Mesenchymal stem cell (in vitro differentiated cells and primary cell): ENCODE measurements around the gene AMMECR1.

Experiments used
- DNase-seq: peaks from one replicate; pipeline ENCODE4 v3.0.0-alpha.2; 2013
- H2AFZ ChIP-seq: one replicate; pipeline ENCODE4 v1.6.1; 2013; ENCODE audit warnings: low read depth, mild to moderate bottlenecking, control low read depth, inconsistent platforms, low read length, moderate library complexity
- H2AK5ac ChIP-seq: 2 replicates; pipeline ENCODE4 v1.6.1; 2013; ENCODE audit warnings: low read length, moderate library complexity, mild to moderate bottlenecking, inconsistent platforms; ENCODE audit not compliant: severe bottlenecking
- H2BK120ac ChIP-seq: one replicate; pipeline ENCODE4 v1.6.1; 2013; ENCODE audit warnings: low read depth, mild to moderate bottlenecking, inconsistent platforms, low read length, moderate library complexity
- H2BK12ac ChIP-seq, 2 experiments: one replicate each; pipeline ENCODE4 v1.6.1; 2013; ENCODE audit warnings: inconsistent platforms in 2 of 2, low read length in 2 of 2, mild to moderate bottlenecking in 2 of 2, moderate library complexity in 2 of 2, control low read depth in 1 of 2
- H2BK15ac ChIP-seq: one replicate; pipeline ENCODE4 v1.6.1; 2013; ENCODE audit warnings: mild to moderate bottlenecking, low read depth, inconsistent platforms; ENCODE audit not compliant: poor library complexity, severe bottlenecking
- H2BK5ac ChIP-seq: 2 replicates; pipeline ENCODE4 v1.6.1; 2013; ENCODE audit warnings: low read depth, mild to moderate bottlenecking, low read length, control low read depth, inconsistent platforms; ENCODE audit not compliant: poor library complexity, severe bottlenecking
- H3K14ac ChIP-seq, 2 experiments: one replicate each; pipeline ENCODE4 v1.6.1; 2013; ENCODE audit warnings: inconsistent platforms in 2 of 2, low read length in 2 of 2, control low read depth in 1 of 2, mild to moderate bottlenecking in 1 of 2, moderate library complexity in 1 of 2
- H3K18ac ChIP-seq, 2 experiments: one replicate each; pipeline ENCODE4 v1.6.1; 2013; ENCODE audit warnings: inconsistent platforms in 2 of 2, low read length in 2 of 2, control low read depth in 1 of 2, low read depth in 1 of 2, mild to moderate bottlenecking in 1 of 2
- H3K23ac ChIP-seq, 2 experiments: one replicate each; pipeline ENCODE4 v1.6.1; 2013; ENCODE audit warnings: inconsistent platforms in 2 of 2, low read length in 2 of 2, mild to moderate bottlenecking in 2 of 2, moderate library complexity in 2 of 2, control low read depth in 1 of 2
- H3K27ac ChIP-seq: 2 replicates; pipeline ENCODE4 v1.5.1; 2013; ENCODE audit warnings: mild to moderate bottlenecking, moderate library complexity, low read length, control low read depth, inconsistent platforms; ENCODE audit not compliant: poor library complexity, severe bottlenecking
- H3K27me3 ChIP-seq, 2 experiments: 2 replicates each; pipeline versions ENCODE4 v1.6.1 to v1.7.0; 2013; ENCODE audit warnings: low read length in 2 of 2, mild to moderate bottlenecking in 2 of 2, moderate library complexity in 2 of 2, control low read depth in 1 of 2, inconsistent platforms in 1 of 2; ENCODE audit not compliant: control insufficient read depth in 1 of 2, insufficient read depth in 1 of 2
- H3K36me3 ChIP-seq, 2 experiments: 2 replicates each; pipeline versions ENCODE4 v1.6.1 to v1.7.0; 2013; ENCODE audit warnings: low read length in 2 of 2, control low read depth in 1 of 2, inconsistent platforms in 1 of 2, low read depth in 1 of 2, mild to moderate bottlenecking in 1 of 2; ENCODE audit not compliant: insufficient read depth in 2 of 2, control insufficient read depth in 1 of 2
- H3K4ac ChIP-seq, 2 experiments: one replicate each; pipeline ENCODE4 v1.6.1; 2013; ENCODE audit warnings: inconsistent platforms in 2 of 2, low read length in 2 of 2, mild to moderate bottlenecking in 2 of 2, moderate library complexity in 2 of 2, control low read depth in 1 of 2, low read depth in 1 of 2
- H3K4me1 ChIP-seq: 2 replicates; pipeline ENCODE4 v1.6.1; 2013; ENCODE audit warnings: low read depth, low read length, control low read depth; ENCODE audit not compliant: control insufficient read depth, insufficient read depth
- H3K4me2 ChIP-seq: 2 replicates; pipeline ENCODE4 v1.6.1; 2013; ENCODE audit warnings: low read length, mild to moderate bottlenecking, inconsistent platforms; ENCODE audit not compliant: poor library complexity, severe bottlenecking
- H3K4me3 ChIP-seq, 2 experiments: 2 replicates each; pipeline versions ENCODE4 v1.5.1 to v1.7.0; 2013; ENCODE audit warnings: low read length in 2 of 2, mild to moderate bottlenecking in 2 of 2, control low read depth in 1 of 2, low read depth in 1 of 2; ENCODE audit not compliant: insufficient read depth in 1 of 2
- H3K79me1 ChIP-seq: replicated peaks from 2 replicates; pipeline ENCODE4 v1.6.1; 2013; ENCODE audit warnings: mild to moderate bottlenecking, control low read depth, low read length, inconsistent platforms; ENCODE audit not compliant: poor library complexity, severe bottlenecking
- H3K9ac ChIP-seq: 2 replicates; pipeline ENCODE4 v1.7.0; 2013; ENCODE audit warnings: mild to moderate bottlenecking, low read length, moderate library complexity
- H3K9me3 ChIP-seq: 2 replicates; pipeline ENCODE4 v1.7.0; 2013; ENCODE audit warnings: mild to moderate bottlenecking, low read length; ENCODE audit not compliant: control insufficient read depth
- H4K8ac ChIP-seq: one replicate; pipeline ENCODE4 v1.6.1; 2013; ENCODE audit warnings: inconsistent platforms, mild to moderate bottlenecking, low read length, moderate library complexity
- H4K91ac ChIP-seq: one replicate; pipeline ENCODE4 v1.6.1; 2013; ENCODE audit warnings: mild to moderate bottlenecking, low read length, inconsistent platforms
- WGBS: methylation state at CpG from one replicate; pipeline ENCODE4 v1.1.7; 2013; ENCODE audit warnings: mixed read lengths; 5-methylcytosine and 5-hydroxymethylcytosine counted together

AMMECR1 gene

GRCh38 chrX:110250847-110251246 is 67.0 kb downstream of the AMMECR1 start:
- no peak overlapping the region for H4K8ac ChIP-seq
- no peaks in the 10 kb centered on the region for H3K36me3 ChIP-seq
- no peak overlapping the region for H3K9ac ChIP-seq
- H3K4me1 ChIP-seq = no peaks in the 10 kb centered on the region
- H3K9me3 ChIP-seq = no peaks in the 10 kb centered on the region
- H3K79me1 ChIP-seq = peaks cover 2% of the 10 kb centered on the region
- no peak overlapping the region for H3K4ac ChIP-seq
- no peak overlapping the region for H2AK5ac ChIP-seq
- no peak overlapping the region for H3K23ac ChIP-seq
- WGBS = no CpG with 5 or more reads among the region's 1 CpG
- H3K18ac ChIP-seq = no peak overlapping the region
- H2BK15ac ChIP-seq = no peak overlapping the region
- DNase-seq = no peak
- no peak overlapping the region for H3K14ac ChIP-seq
- no peak overlapping the region for H2BK12ac ChIP-seq
- peaks cover 0 to 20% of the 10 kb centered on the region in 2 experiments for H3K27me3 ChIP-seq
- no peak overlapping the region for H3K4me3 ChIP-seq
- H2BK120ac ChIP-seq = no peak overlapping the region
- no peak overlapping the region for H4K91ac ChIP-seq
- no peak overlapping the region for H3K4me2 ChIP-seq
- no peak overlapping the region for H2AFZ ChIP-seq
- no peak overlapping the region for H3K27ac ChIP-seq
- H2BK5ac ChIP-seq = no peak overlapping the region

DNA sequence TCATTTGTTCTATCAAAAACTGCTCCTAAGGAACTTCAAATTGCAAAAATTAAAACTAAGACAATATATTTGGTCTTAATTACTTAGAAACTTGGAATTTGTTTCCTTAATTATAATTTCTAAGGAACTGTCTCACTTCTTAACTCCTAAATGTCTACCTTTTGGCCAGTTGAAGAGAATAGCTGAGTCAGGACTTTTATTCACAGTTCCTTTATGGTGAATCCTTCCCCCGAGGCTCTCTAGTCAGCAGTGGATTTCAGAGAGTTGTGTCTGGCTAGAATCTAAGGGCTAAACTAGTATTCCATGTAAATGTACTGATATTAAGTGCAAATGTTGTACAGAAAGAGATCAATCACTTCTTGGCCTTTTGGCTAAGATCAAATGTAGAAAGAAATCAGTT is 69.3 kb downstream of the AMMECR1 start:
- Histone ChIP-seq H3K4me1 (no peaks in the 10 kb centered on the region), H2BK12ac (no peak overlapping the region), H3K18ac (no peak overlapping the region), H3K9ac (no peak overlapping the region), H3K36me3 (no peaks in the 10 kb centered on the region), H3K27me3 (peaks cover 0 to 15% of the 10 kb centered on the region in 2 experiments), H3K23ac (no peak overlapping the region), H3K14ac (no peak overlapping the region), H2BK120ac (no peak overlapping the region), H4K8ac (no peak overlapping the region), H3K27ac (no peak overlapping the region), H2AFZ (no peak overlapping the region), H3K4me3 (no peak overlapping the region), H3K4ac (no peak overlapping the region), H4K91ac (no peak overlapping the region), H3K9me3 (no peaks in the 10 kb centered on the region), H3K79me1 (no peaks in the 10 kb centered on the region), H2BK5ac (no peak overlapping the region), H3K4me2 (no peak overlapping the region), H2BK15ac (no peak overlapping the region), H2AK5ac (no peak overlapping the region)
- no CpG with 5 or more reads among the region's 1 CpG for WGBS
- DNase-seq = no peak

GRCh38 chrX:110245011-110245410 is 72.9 kb downstream of the AMMECR1 start:
- H3K9me3 ChIP-seq = no peaks in the 10 kb centered on the region
- no peak overlapping the region for H2BK5ac ChIP-seq
- H4K8ac ChIP-seq = no peak overlapping the region
- H3K27ac ChIP-seq = no peak overlapping the region
- no peaks in the 10 kb centered on the region for H3K36me3 ChIP-seq
- H3K23ac ChIP-seq = no peak overlapping the region
- H3K4ac ChIP-seq = no peak overlapping the region
- H3K79me1 ChIP-seq = no peaks in the 10 kb centered on the region
- no peak overlapping the region for H2AK5ac ChIP-seq
- DNase-seq = no peak
- H3K14ac ChIP-seq = no peak overlapping the region
- no peak overlapping the region for H3K18ac ChIP-seq
- no peak overlapping the region for H4K91ac ChIP-seq
- no peaks in the 10 kb centered on the region for H3K4me1 ChIP-seq
- no peak overlapping the region for H2BK12ac ChIP-seq
- H3K9ac ChIP-seq = no peak overlapping the region
- H2BK120ac ChIP-seq = no peak overlapping the region
- H3K4me3 ChIP-seq = no peak overlapping the region
- H2AFZ ChIP-seq = no peak overlapping the region
- H2BK15ac ChIP-seq = no peak overlapping the region
- no peak overlapping the region for H3K4me2 ChIP-seq
- peaks cover 0 to 11% of the 10 kb centered on the region in 2 experiments for H3K27me3 ChIP-seq

DNA sequence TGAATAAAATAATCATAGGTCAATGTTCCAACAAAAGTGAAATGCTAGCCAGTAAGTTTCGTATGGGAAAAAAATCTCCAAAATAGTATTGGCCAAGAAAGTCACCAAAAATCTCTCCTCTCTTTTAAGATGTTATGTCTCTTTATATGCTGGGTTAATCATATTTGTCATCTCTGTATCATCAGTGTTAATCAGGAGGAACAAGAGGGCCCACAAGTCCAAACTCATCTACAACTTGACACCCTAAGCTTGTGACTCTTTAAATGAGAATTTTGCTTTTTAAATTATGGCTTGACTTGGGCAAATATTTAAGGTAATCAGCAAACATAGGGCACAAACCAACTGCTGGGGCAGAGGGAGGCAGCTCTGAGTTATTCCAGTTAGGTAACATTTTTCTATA is 75.5 kb downstream of the AMMECR1 start:
- no peaks in the 10 kb centered on the region for H3K36me3 ChIP-seq
- no peak overlapping the region for H2BK120ac ChIP-seq
- H3K4me1 ChIP-seq = no peaks in the 10 kb centered on the region
- H3K79me1 ChIP-seq = no peaks in the 10 kb centered on the region
- no peak overlapping the region for H3K9ac ChIP-seq
- no peak overlapping the region for H3K27ac ChIP-seq
- H3K27me3 ChIP-seq = peaks cover 0 to 3% of the 10 kb centered on the region in 2 experiments
- H3K23ac ChIP-seq = no peak overlapping the region
- H2BK15ac ChIP-seq = no peak overlapping the region
- H3K4me2 ChIP-seq = no peak overlapping the region
- H3K4ac ChIP-seq = no peak overlapping the region
- no peak overlapping the region for H2AFZ ChIP-seq
- no peak overlapping the region for H3K4me3 ChIP-seq
- H3K18ac ChIP-seq = no peak overlapping the region
- H2BK5ac ChIP-seq = no peak overlapping the region
- no peaks in the 10 kb centered on the region for H3K9me3 ChIP-seq
- WGBS = no CpG with 5 or more reads among the region's 1 CpG
- DNase-seq = no peak
- no peak overlapping the region for H2AK5ac ChIP-seq
- H4K91ac ChIP-seq = no peak overlapping the region
- no peak overlapping the region for H4K8ac ChIP-seq
- no peak overlapping the region for H2BK12ac ChIP-seq
- H3K14ac ChIP-seq = no peak overlapping the region
